GM19438 (cell line): Measurements from ENCODE around the gene CAMK1G.

Source experiments
- ATAC-seq: cut with Tn5 transposase; IDR thresholded peaks from one replicate; pipeline ENCODE4 v1.9.1; 2021; ENCODE audit warnings: low read depth; ENCODE audit not compliant: unreplicated experiment

The CAMK1G gene

GRCh38 chr1:209655411-209656231 is 72.1 kb downstream of the CAMK1G start:
- ATAC-seq = no peak

DNA sequence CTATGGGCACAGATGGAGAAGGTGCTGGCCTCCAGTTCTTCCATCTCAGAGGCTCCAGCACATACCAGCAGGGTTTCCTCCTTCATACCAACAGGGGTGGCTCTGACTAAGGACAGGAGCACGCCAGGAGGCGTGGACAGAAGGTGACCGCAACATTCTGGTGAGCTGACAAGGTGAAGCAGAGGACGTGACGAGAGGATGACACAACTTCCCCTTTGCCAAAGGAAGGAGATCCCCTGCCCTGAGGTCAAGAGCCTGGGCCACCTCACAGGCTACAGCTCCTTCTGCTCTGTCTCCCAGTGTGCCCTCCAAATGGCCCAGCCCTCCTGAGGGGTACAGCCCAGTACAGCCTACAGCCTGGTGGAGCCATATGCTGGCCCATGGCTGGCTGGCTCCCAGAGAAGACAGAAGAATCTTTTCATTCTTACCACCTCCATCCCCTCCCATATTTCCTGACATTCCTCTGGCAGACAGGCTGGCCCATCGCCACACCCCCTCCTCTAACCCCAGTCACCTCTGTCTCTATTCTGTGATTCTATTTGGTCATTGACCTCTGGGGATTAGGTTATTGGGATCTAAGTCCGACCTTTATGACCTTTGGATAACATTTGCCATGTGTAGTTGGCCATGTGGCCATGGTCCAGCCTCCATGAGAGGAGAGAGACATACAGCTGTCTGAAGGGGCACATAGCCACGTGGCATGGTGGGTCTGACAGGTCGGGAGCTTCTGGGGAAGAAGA is 73.8 kb downstream of the CAMK1G start:
- no peak for ATAC-seq

DNA sequence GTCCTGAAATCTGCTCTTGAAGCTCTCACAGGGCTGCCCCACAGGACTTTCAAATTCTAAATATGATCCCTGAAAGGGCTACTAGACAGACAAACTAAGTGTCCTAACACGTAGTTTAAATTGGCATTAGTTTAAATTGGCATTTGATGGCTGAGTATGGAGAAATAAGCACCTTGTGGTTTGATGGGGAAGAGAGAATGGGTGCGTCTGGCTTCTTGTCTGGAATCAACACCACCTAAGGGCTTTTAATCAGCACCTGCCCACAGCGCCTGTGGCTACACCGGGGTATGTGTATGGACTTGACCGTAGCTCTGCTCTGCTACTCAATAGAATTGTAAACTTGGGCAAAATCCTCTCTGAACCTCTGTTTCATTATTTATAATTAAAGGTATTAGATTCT is 74.4 kb downstream of the CAMK1G start:
- ATAC-seq = no peak

DNA sequence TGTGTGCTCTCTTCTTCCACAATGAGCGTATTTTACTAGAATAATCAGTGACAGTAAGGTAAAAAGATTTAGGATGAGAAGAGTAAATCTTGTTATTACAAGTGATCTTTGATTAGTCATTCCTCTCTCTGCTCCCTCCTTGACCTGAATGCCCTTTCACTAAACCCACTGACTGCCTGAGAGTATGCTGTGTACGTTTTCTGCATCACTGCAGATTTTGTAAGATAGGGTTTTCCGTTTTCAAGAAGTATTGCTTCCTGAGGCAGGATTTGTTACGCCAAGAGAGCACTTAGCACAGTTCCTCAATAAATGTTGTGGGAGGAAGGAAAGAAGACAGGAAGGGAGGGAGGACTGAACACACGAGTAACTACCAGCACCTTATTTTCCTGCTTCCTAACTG is 76.4 kb downstream of the CAMK1G start:
- ATAC-seq = peak; percentile 73

GRCh38 chr1:209661071-209661470 is 77.6 kb downstream of the CAMK1G start:
- ATAC-seq = no peak

DNA sequence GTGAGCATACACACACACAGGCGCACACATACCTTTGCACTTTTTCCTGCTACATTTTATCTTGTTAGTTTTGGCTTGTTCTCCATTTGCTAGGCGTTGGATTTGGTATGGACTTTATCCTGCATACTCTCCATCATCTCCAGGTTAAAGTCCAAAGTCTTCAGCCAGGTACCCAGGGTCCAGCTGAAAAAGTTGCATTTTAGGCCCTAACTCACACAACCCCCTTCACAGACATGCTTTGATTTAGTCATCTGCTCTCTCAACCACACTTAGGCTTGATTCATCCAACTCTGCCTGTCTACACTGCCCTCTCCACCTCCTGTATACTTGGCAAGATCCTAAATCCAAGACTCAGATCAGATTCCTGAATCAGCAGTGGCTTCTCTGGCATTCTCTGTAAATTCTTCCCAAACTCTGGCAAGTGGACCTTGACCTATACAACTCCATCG is 79.4 kb downstream of the CAMK1G start:
- no peak for ATAC-seq
